Endometrial microvascular endothelial cells (primary cell): Measurements from ENCODE around the gene ZNF280C. TPM values are rescaled to one million over a fixed set of nuclear protein-coding genes. Genes with fewer than 3 reads are reported as not detected.
"Not testable (repeated sequence)": the region's sequence is repeated elsewhere in the genome, so short reads cannot be mapped to it uniquely, and the experiment has no call there.

Experiments
- in situ Hi-C: cut with HindIII; loops from 2 replicates; pipeline ENCODE4 v1.10.0; 2017; ENCODE audit warnings: low sequenced_read_pairs, low pct_unique_long_range_greater_than_20kb; ENCODE audit errors: inconsistent ontology term
- total RNA-seq: library from RNA; depleted of rRNA; stranded (reverse); fragments of >200 nt; gene quantifications from one replicate; pipeline ENCODE4 v1.2.3, GENCODE V29; 2015; ENCODE audit errors: inconsistent ontology term

Gene ZNF280C, protein sequence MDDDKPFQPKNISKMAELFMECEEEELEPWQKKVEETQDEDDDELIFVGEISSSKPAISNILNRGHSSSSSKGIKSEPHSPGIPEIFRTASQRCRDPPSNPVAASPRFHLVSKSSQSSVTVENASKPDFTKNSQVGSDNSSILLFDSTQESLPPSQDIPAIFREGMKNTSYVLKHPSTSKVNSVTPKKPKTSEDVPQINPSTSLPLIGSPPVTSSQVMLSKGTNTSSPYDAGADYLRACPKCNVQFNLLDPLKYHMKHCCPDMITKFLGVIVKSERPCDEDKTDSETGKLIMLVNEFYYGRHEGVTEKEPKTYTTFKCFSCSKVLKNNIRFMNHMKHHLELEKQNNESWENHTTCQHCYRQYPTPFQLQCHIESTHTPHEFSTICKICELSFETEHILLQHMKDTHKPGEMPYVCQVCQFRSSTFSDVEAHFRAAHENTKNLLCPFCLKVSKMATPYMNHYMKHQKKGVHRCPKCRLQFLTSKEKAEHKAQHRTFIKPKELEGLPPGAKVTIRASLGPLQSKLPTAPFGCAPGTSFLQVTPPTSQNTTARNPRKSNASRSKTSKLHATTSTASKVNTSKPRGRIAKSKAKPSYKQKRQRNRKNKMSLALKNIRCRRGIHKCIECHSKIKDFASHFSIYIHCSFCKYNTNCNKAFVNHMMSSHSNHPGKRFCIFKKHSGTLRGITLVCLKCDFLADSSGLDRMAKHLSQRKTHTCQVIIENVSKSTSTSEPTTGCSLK
- 5.4 TPM for total RNA-seq

- in situ Hi-C loops: no loop called here
Measured at GRCh38 chrX:130268449-130269170, at the start of gene ZNF280C. ZNF280C (minus strand) TSS chrX:130268899; CDS start chrX:130260449, 8,450 bp downstream.

DNA sequence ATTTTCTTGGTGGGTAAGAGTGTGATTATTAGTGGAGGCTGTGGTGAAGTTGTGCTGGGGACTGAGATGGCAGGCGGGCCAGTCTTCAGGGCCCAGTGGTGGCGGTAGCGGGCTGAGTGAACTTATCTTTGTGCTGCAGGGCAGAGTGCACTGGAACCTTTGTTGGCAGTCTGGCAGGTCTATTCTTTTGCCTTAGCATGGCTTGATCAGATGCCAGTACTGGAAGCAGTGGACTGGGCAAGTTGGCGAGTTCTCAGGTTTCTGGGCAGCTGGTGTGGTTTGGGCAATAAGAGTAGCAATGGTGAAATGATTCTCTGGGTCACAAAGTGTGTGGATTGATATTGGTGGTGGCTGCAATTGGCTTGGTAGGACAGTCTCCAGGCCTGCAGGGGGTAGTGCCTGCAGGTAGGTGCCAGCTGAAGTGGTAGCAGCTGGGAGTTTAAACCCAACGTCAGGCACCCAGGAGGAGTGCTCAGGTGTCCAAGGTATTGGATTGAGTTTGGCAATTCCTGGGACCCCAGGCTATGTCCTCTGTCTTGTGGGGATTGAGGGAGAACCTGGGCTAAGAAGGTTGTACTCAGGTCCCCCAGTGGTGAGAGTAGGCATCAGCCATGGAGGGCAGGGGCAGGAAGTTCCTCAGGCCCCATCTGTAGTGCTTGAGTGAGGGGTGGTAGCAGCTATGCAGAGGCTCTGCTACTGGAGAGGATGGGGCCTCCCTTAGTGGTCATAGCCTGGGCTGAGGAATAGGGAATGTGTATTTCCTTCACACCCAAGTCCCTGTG lies 36.1 kb upstream of the ZNF280C start:
- in situ Hi-C loops: no loop called here

DNA sequence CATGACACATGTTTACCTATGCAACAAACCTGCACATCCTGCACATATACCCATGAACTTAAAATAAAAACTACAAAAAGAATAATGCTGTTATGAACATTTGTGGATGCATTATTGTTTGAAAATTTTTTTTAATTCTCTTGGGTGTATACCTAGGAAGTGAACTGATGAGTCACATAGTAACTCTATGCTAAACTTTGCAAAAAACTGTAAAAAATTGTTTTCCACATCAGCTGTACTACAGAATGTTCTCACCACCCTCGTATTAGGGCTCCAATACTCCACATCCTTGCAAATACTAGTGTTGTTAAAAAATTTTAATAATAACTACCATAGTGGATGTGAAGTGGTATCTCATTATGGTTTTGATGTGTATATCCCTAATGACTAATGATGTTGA lies 33.3 kb upstream of the ZNF280C start:
- in situ Hi-C loops: no loop called here

DNA sequence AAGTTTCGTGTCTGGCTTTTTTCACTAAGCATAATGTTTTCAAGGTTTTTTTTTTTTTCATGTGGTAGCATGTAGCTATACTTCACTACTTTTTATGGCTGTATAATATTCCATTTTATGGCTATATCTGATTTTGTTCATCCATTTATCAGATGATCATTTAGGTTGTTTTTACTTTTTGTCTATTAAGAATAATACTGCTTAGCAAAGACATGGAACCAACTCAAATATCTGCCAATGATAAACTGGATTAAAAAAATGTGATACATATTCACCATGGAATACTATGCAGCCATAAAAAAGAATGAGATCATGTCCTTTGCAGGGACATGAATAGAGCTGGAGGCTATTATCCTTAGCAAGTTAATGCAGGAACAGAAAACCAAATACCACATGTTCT lies 32.7 kb upstream of the ZNF280C start:
- in situ Hi-C loops: no loop called here

DNA sequence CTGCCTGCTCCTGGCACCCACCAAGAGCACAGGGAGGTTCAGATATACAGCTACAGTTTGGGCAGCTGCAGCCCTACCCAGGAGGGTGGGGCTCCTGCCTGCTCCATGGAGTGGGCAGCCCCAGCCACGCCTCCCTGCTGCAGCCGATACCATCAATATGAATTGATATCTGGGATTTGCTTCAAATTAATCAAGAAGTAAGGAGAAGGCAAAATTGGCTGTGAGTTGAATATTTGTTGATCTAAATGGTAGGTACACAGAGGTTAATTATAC lies 31.2 kb upstream of the ZNF280C start:
- in situ Hi-C loops: no loop called here

GRCh38 chrX:130299279-130300009 lies 30.7 kb upstream of the ZNF280C start:
- in situ Hi-C loops: no loop called here

- in situ Hi-C loops: no loop called here
Measured at GRCh38 chrX:130296743-130297142, 28.0 kb upstream of the ZNF280C start.

GRCh38 chrX:130296297-130296678 lies 27.6 kb upstream of the ZNF280C start:
- in situ Hi-C loops: no loop called here

DNA sequence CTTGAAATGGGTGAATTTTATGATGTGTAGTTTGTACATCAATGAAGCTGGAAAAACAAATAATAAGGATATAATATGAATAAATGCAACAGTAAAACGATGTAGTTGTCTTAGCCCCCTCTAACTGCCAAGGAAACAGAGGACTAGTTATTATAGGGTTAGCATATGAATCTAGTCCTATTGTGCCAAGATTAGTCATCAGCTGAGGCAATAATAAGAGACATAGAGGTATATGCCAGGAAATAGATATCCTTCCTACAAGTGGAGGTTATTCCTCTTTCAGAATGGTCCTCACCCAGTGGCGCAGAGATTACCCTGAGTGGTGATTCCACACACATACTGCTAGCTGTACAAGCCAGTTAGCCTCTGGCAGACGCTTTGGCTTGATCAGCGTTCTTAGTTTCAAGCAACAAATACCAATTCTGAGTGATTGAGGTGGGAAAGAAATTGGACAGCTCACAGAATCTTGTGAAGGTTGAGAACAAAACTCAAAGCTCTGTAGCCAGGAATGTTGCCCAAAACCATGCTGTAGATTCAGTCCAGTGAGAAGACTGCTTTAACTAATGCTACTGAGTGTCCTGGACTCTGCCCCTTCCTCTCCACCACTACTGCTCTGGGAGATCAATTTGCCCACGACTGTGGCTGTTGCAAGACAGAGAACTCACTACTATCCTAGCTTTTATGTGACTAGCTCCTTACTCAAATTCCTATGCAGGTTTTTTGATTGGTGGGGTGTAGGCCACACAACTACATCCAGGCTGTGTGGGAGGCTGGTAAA lies 27.0 kb upstream of the ZNF280C start:
- in situ Hi-C loops: no loop called here

DNA sequence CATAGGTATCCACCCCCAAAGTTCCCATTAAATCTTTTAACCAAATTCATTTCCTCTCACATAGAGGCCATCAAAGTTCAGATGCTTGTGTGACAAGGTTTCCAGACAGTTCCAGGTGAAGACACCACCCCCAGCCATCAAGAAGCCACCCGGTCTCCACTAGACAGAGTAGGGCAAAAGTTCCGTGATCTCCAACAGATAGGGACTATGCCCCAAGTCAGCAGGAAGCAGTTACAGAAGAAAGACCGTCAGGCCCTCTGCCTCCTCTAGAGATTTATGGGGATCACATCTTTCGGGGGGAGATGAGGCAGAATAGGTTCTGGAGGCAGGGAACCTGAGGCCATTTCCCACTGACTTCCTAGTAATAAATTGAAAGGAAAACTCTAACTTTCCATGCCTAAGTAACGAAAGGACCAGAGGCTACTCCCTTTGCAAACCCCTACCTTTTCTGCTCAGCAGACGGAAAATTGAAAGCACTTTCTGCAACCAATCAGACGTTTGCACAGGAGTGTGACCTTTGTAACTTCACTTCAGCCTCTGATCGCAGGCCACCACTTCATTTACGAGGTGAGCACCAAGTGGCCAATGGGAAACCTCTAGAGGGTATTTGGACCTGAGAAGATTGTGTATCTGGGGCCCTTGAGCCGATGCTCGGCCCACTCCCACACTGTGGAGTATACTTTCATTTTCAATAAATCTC lies 18.5 kb upstream of the ZNF280C start:
- in situ Hi-C loops: no loop called here

DNA sequence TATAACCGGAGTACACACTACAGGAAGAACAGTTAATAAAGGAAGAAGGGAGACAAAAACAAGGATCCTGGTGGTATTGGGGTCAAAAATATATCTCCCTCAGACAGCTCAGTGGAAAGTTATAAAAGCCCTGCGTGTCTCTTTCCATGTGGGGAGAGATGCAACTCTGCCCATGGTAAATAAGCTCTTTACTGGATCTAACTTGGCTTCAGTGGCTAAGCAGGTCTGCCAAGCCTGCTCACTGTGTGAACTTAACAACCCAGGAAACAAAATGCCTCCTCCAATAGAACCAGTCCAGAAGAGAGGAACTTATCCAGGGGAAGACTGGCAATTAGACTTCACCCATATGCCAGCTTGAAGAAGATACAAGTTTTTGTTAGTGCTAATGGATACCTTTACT lies 17.0 kb upstream of the ZNF280C start:
- in situ Hi-C loops: no loop called here

GRCh38 chrX:130285069-130285620 lies 16.4 kb upstream of the ZNF280C start:
- in situ Hi-C loops: no loop called here

DNA sequence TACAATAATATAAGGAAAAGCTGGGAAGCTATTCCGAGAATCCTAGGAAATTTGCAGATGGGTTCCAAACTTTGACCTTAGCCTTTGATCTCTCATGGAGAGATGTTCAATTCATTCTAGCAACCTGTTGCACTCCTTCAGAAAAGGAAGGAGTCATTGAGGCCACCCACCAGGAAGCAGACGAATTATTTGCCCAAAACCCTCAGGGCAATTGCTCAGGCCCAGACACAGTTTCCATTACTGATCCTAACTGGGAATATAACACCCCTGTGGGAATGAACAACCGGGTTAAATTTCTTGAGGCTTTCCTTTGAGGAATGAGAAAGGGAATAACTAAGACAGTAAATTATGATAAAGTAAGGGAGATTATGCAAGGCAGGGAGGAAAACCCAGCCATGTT lies 13.5 kb upstream of the ZNF280C start:
- in situ Hi-C loops: no loop called here

DNA sequence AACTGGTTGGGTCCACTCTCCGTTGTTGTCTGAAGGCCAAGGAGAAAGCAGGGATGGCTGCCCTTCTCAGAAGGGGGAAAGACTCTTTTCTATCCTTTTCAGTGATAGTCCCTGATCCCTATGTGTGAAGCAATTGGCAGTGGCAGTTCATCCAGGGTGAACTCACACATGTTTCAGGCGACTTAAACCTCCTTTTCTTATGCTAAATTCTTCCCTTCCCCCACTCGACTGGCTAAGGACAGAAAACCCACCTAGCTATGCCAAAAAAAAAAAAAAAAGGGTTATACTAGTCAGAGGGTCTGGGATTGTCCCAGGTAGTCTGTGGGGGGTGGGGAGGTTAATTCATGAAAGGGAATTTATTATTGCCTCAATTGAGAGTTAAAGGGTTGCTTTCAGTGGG lies 12.2 kb upstream of the ZNF280C start:
- in situ Hi-C loops: no loop called here

GRCh38 chrX:130272253-130272652 lies 3.6 kb upstream of the ZNF280C start:
- in situ Hi-C loops: not testable (repeated sequence)

- in situ Hi-C loops: not testable (repeated sequence)
Measured at GRCh38 chrX:130269391-130269790, 692 bp upstream of the ZNF280C start.

GRCh38 chrX:130267956-130268448 lies 697 bp downstream of the ZNF280C start:
- in situ Hi-C loops: no loop called here
